Measurements from ENCODE around the gene PPP1R18.

Gene PPP1R18

DNA sequence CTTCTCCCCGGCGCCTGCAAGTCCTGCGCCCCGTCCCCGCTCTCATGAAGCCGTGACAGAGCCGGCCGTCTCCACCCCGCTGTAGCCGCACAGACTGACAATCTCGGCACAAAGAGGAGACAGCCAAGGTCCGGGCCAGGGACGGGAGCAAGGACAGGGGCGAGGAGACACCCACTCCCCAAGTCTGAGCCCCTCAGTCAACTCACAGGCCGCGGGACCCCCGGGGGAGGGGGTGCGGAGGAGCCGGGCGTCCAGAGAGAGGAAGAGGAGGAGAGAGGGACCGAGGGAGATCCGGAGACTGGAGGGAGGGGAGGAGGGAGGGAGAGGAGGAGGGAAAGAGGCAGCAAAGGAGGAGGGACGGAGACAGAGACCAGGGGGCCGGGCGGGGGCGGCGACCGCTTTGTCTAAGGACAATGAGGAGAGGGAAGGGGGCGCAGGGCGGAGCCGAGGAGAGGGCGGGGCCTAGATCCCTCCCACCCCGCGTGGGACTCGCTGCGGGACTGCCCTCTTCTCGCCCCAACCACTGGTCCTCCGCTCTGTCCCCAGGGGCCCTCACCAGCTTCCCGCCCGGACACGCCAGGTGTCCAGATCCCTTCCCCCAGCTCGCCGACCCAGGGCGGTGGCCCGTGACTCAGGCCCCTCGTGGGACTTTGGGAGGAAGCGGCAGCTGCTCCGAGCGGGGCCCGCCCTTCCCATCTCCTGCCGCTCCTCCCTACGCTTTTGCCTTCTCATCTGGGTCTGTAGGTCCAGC, 638 bp upstream of the PPP1R18 start:
- TF ChIP-seq, protein P1, sequence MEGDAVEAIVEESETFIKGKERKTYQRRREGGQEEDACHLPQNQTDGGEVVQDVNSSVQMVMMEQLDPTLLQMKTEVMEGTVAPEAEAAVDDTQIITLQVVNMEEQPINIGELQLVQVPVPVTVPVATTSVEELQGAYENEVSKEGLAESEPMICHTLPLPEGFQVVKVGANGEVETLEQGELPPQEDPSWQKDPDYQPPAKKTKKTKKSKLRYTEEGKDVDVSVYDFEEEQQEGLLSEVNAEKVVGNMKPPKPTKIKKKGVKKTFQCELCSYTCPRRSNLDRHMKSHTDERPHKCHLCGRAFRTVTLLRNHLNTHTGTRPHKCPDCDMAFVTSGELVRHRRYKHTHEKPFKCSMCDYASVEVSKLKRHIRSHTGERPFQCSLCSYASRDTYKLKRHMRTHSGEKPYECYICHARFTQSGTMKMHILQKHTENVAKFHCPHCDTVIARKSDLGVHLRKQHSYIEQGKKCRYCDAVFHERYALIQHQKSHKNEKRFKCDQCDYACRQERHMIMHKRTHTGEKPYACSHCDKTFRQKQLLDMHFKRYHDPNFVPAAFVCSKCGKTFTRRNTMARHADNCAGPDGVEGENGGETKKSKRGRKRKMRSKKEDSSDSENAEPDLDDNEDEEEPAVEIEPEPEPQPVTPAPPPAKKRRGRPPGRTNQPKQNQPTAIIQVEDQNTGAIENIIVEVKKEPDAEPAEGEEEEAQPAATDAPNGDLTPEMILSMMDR (IDR thresholded peaks at IDR 0.05) = no peak

GRCh38 chr6:30685157-30686008, 1.1 kb downstream of the PPP1R18 start:
- TF ChIP-seq, protein P1 (IDR thresholded peaks at IDR 0.05) = no peak

DNA sequence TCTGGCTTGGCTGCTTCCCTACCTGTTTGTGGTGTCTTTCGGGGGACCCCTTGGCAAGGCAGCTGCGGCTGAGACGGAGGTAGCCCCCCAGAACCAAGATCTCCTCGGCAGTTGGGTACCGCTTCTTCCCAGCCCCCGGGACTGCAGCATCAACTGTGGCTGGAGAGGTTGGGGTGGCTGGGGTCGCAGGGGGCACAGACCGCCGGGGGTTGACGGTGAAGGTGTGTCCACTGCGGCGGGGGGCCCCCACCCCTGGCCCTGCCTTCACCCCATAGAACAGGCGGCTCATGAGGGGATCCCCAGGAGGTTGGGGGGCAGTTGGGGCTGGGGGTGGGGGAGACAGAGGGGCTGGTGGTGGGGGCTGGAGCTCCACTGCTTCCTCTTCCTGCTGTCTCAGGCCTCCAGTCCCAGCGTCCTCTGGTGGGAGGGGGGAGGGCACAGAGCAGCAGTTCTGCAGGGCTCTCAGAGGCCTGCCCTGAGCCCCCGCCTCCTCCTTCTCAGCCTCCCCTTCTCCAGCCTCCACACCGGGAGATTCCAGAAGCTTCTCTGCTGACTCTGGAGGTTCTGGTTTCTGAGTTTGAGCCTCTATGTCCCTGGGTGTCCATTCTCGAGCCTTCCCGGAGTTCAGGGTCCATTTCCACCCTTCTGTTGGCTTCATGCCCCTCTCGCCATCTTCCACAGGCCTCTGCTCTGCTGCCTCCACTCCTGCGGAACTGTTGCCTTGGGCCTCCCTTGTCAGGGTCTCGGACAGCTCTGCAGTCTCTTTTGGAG, 1.9 kb downstream of the PPP1R18 start:
- TF ChIP-seq, protein P1 (IDR thresholded peaks at IDR 0.05) = no peak

DNA sequence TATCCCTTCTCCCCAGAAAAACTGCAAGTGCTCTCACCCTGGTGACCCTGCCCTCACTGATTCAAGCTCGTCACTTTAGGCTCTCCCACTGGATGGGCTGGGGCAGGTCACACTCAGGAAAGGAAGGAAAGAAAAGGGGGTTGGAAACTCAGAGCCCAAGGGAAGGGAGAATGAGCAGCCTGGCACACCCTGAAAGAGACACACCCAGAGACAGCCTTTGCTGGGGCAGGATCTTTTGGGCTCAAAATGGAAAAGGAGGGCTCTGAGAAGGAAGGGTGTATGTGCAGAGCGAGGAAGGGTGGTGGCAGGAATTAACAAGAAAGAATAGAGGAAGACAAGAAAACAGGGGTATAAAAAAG, 2.5 kb downstream of the PPP1R18 start:
- TF ChIP-seq, protein P1 (IDR thresholded peaks at IDR 0.05) = no peak

- TF ChIP-seq, protein P1 (IDR thresholded peaks at IDR 0.05) = no peak
Observed at GRCh38 chr6:30683183-30683979, 3.1 kb downstream of the PPP1R18 start.

DNA sequence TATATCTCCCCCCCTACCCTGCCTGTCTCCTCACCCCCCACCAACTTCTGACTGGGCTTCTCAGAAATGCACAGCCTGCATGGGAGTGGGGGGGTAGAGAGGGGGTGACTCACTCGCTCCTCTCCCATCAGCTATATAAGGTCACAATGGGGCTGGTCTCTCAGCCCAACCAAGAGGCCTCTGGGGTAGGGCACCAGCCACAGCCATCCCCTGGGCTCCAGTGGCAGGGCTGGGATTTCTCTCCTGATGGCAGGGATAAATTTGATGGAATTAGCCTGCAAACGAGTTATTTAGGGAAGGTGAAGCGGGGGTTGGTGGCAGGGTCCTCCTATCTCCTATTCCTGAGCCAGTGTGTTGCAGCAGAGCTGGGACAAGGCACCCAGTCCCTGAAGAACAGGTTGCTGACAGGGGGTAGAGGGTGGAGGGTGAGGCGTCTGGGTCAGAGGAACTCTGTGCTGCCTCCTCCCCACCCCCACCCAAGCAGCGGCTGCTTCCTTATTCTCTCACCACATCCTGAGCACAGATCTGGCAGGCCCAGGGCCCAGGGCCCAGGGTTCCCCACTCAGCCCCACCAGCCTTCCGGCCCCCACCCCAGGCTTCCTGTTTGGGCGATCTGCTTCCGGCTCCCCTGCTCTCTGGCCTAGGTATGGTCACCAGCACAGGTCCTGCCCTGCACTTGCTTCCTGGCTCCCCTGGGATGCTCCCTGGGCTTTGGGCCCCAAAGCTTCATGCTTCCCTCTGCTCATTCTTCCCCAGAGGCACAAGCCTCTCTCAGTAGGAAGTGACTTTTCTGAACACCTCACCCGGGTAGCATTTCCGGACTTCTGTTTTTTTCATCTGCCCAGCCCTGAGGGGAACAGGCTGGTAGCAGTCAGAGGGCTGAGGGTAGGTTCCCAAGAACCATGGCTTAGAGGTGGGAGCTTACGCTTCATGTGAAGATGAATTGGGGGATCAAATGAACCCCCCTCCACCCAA, 4.0 kb downstream of the PPP1R18 start:
- TF ChIP-seq, protein P1 (IDR thresholded peaks at IDR 0.05) = no peak
